ENCODE data around the gene TBK1. TPM values are rescaled to one million over a fixed set of nuclear protein-coding genes. Genes with fewer than 3 reads are reported as not detected.

The TBK1 gene
- polyA plus RNA-seq, 2 of the 4 experiments (the other 2 are of a cell fraction), result 29.3 to 52.5 TPM

GRCh38 chr12:64450057-64450640 is 1.8 kb upstream of the TBK1 start:
- TF ChIP-seq, protein P1, sequence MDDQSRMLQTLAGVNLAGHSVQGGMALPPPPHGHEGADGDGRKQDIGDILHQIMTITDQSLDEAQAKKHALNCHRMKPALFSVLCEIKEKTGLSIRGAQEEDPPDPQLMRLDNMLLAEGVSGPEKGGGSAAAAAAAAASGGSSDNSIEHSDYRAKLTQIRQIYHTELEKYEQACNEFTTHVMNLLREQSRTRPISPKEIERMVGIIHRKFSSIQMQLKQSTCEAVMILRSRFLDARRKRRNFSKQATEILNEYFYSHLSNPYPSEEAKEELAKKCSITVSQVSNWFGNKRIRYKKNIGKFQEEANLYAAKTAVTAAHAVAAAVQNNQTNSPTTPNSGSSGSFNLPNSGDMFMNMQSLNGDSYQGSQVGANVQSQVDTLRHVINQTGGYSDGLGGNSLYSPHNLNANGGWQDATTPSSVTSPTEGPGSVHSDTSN (IDR thresholded peaks at IDR 0.05), result no peak
- TF ChIP-seq ESRRA (IDR thresholded peaks at IDR 0.05; ENCODE audit: borderline replicate concordance, low read length), result no peak
- no peak for TF ChIP-seq HDAC2 (IDR thresholded peaks at IDR 0.05)
- no peak for TF ChIP-seq POLR2AphosphoS2 (conservative IDR thresholded peaks at IDR 0.05; ENCODE audit: low read length)
- TF ChIP-seq CEBPB (IDR thresholded peaks at IDR 0.05), result no peak
- TF ChIP-seq ZFP36 (IDR thresholded peaks at IDR 0.05; ENCODE audit: borderline replicate concordance, partially characterized antibody), result no peak
- TF ChIP-seq, protein P2, sequence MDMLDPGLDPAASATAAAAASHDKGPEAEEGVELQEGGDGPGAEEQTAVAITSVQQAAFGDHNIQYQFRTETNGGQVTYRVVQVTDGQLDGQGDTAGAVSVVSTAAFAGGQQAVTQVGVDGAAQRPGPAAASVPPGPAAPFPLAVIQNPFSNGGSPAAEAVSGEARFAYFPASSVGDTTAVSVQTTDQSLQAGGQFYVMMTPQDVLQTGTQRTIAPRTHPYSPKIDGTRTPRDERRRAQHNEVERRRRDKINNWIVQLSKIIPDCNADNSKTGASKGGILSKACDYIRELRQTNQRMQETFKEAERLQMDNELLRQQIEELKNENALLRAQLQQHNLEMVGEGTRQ (IDR thresholded peaks at IDR 0.05), result no peak
- TF ChIP-seq NFE2L2 (conservative IDR thresholded peaks at IDR 0.05; ENCODE audit: low read length), result no peak
- no peak for TF ChIP-seq NPAS2 (CRISPR knock-in tag; IDR thresholded peaks at IDR 0.05; ENCODE audit: borderline replicate concordance)
- no peak for TF ChIP-seq EHF (CRISPR knock-in tag; IDR thresholded peaks at IDR 0.05)
- no peak for TF ChIP-seq RAD21 (conservative IDR thresholded peaks at IDR 0.05 in 1 of 2, IDR thresholded peaks at IDR 0.05 in 1 of 2)
- no peak for TF ChIP-seq PHF8 (IDR thresholded peaks at IDR 0.05; ENCODE audit: borderline replicate concordance, low read depth)
- no peak for TF ChIP-seq CBX8 (IDR thresholded peaks at IDR 0.05)
- no peak for TF ChIP-seq CTCF (IDR thresholded peaks at IDR 0.05)
- no peak for TF ChIP-seq RCOR1 (IDR thresholded peaks at IDR 0.05; ENCODE audit: low read depth, low read length)
- no peak for TF ChIP-seq SMC3 (IDR thresholded peaks at IDR 0.05)
- no peak for TF ChIP-seq KDM1A (IDR thresholded peaks at IDR 0.05; ENCODE audit: low read depth)
- ChIA-PET POLR2A (no interaction called here), CTCF (interaction anchor here (0.9 to 1.8 kb wide), 2 partner anchors 42 to 248 kb away, joined by 5 to 7 read pairs; no protein-coding TSS in a partner anchor)
- ATAC-seq (no peak), FAIRE-seq (no peak), DNase-seq (ENCODE audit: low read depth in 1 of 2, low spot score in 1 of 2) (no peak)
- 73% methylated on average over 2 of the region's 2 CpGs for WGBS (ENCODE audit: missing lambda C conversion rate)
- no peak overlapping the region for H3K27ac ChIP-seq
- peaks cover 14% of the 10 kb centered on the region; the same call in 2 of the 3 replicates for H3K4me1 ChIP-seq
- H3K4me3 ChIP-seq, result no peak overlapping the region
- H3K4me2 ChIP-seq, result peak overlapping the region; percentile 84; the same call in 1 of the 3 replicates
- H3K9me3 ChIP-seq, result no peaks in the 10 kb centered on the region

DNA sequence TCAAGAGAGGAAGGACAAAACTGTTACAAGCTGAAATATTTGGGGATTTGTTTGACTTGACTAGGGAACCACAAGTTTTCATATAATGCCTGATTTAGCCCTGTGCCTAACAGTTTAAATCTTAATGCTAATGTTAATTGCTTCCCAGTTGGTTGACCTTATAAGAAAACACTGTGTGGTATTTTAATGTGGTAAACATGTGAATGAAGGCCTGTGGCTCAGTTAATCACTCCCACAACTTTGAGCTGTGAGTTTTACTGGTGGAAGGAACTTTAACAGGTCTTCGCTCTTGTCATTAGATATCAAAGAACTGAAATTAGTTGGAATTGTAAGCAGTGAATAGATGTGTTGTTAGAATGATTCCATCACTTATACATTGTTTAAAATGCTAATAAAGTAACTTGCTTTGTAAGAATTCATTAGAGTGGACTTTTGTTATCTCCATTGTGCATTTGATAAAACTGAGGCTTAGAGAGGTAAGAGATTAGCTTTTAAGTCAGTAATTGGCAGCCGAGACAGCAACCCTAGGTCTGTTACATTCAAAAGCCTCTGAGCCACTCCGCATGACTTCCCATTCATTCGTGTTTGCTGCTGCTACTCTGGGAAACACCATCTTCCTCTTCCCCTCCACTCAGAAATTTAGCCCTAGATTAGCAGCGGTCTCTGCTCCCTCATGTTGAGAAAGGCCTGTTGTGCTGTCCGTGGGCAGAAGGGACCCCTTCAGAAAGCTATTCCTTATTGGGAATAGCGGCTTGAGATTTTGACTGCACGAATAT is 1.0 kb upstream of the TBK1 start:
- peak overlapping the region; percentile 84 for H3K4me2 ChIP-seq
- ChIA-PET CTCF (interaction anchor here (0.9 to 1.8 kb wide), 2 partner anchors 42 to 247 kb away, joined by 5 to 7 read pairs; no protein-coding TSS in a partner anchor), POLR2A (no interaction called here)
- FAIRE-seq, result no peak
- H3K27ac ChIP-seq, result peak overlapping the region; percentile 96 to 97
- ATAC-seq, result peak; percentile 23 to 40; a peak in 5 of 6 replicates
- WGBS (ENCODE audit: missing lambda C conversion rate), result 30% methylated on average over 8 of the region's 8 CpGs
- DNase-seq (ENCODE audit: low read depth in 1 of 2, low spot score in 1 of 2), result no peak
- H3K4me3 ChIP-seq, result peak overlapping the region; percentile 67
- no peaks in the 10 kb centered on the region for H3K9me3 ChIP-seq
- peaks cover 18% of the 10 kb centered on the region; the same call in 2 of the 3 replicates for H3K4me1 ChIP-seq
- TF ChIP-seq CEBPB (IDR thresholded peaks at IDR 0.05) (no peak), BHLHE40 (IDR thresholded peaks at IDR 0.05; ENCODE audit: low read depth, low read length) (no peak), BCL3 (IDR thresholded peaks at IDR 0.05) (no peak), FOSB (CRISPR knock-in tag; IDR thresholded peaks at IDR 0.05) (no peak), GATA3 (IDR thresholded peaks at IDR 0.05; ENCODE audit: borderline replicate concordance) (no peak), POLR2A (IDR thresholded peaks at IDR 0.05; ENCODE audit: low read length) (no peak), JUN (IDR thresholded peaks at IDR 0.05) (0 out of 5 replicates have a peak, but pooled peaks of 1 of the 2 experiments have one; percentile 2)
- TF ChIP-seq, protein P3, sequence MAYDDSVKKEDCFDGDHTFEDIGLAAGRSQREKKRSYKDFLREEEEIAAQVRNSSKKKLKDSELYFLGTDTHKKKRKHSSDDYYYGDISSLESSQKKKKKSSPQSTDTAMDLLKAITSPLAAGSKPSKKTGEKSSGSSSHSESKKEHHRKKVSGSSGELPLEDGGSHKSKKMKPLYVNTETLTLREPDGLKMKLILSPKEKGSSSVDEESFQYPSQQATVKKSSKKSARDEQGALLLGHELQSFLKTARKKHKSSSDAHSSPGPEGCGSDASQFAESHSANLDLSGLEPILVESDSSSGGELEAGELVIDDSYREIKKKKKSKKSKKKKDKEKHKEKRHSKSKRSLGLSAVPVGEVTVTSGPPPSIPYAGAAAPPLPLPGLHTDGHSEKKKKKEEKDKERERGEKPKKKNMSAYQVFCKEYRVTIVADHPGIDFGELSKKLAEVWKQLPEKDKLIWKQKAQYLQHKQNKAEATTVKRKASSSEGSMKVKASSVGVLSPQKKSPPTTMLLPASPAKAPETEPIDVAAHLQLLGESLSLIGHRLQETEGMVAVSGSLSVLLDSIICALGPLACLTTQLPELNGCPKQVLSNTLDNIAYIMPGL (CRISPR knock-in tag; IDR thresholded peaks at IDR 0.05; ENCODE audit: borderline replicate concordance), result no peak
- TF ChIP-seq, protein P4, sequence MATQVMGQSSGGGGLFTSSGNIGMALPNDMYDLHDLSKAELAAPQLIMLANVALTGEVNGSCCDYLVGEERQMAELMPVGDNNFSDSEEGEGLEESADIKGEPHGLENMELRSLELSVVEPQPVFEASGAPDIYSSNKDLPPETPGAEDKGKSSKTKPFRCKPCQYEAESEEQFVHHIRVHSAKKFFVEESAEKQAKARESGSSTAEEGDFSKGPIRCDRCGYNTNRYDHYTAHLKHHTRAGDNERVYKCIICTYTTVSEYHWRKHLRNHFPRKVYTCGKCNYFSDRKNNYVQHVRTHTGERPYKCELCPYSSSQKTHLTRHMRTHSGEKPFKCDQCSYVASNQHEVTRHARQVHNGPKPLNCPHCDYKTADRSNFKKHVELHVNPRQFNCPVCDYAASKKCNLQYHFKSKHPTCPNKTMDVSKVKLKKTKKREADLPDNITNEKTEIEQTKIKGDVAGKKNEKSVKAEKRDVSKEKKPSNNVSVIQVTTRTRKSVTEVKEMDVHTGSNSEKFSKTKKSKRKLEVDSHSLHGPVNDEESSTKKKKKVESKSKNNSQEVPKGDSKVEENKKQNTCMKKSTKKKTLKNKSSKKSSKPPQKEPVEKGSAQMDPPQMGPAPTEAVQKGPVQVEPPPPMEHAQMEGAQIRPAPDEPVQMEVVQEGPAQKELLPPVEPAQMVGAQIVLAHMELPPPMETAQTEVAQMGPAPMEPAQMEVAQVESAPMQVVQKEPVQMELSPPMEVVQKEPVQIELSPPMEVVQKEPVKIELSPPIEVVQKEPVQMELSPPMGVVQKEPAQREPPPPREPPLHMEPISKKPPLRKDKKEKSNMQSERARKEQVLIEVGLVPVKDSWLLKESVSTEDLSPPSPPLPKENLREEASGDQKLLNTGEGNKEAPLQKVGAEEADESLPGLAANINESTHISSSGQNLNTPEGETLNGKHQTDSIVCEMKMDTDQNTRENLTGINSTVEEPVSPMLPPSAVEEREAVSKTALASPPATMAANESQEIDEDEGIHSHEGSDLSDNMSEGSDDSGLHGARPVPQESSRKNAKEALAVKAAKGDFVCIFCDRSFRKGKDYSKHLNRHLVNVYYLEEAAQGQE (IDR thresholded peaks at IDR 0.05), result no peak
